Neural crest cell (in vitro differentiated cells): ENCODE measurements around the gene YAP1. TPM values are rescaled to one million over a fixed set of nuclear protein-coding genes. Genes with fewer than 3 reads are reported as not detected.
A peak's percentile ranks its signal among the peaks of the same experiment; 100 is the strongest.

Experiments
- DNase-seq: peaks from one replicate; pipeline ENCODE4 v3.0.0; 2021; ENCODE audit warnings: low read depth, mixed read lengths, low spot score
- H3K27ac Mint-ChIP-seq: one replicate; pipeline ENCODE4 v1.8.0; 2021; ENCODE audit warnings: mild to moderate bottlenecking, mixed read lengths; ENCODE audit not compliant: unreplicated experiment
- H3K27me3 Mint-ChIP-seq: 2 replicates; pipeline ENCODE4 v1.8.0; 2021; ENCODE audit warnings: low read depth, mild to moderate bottlenecking, mixed read lengths
- H3K36me3 Mint-ChIP-seq: 2 replicates; pipeline ENCODE4 v1.8.0; 2021; ENCODE audit warnings: low read depth, mild to moderate bottlenecking, mixed read lengths
- H3K4me1 Mint-ChIP-seq: 2 replicates; pipeline ENCODE4 v1.8.0; 2021; ENCODE audit warnings: mixed read lengths
- H3K4me3 Mint-ChIP-seq: one replicate; pipeline ENCODE4 v1.8.0; 2021; ENCODE audit warnings: mild to moderate bottlenecking, mixed read lengths
- H3K9me3 Mint-ChIP-seq: 2 replicates; pipeline ENCODE4 v1.8.0; 2021; ENCODE audit warnings: mixed read lengths
- total RNA-seq: library from RNA; stranded (reverse); gene quantifications from 2 replicates; pipeline ENCODE4 v1.2.1, GENCODE V29; 2021
- TF ChIP-seq, protein P1 (sequence below): fragments of 200-600 bp; sonication (generic); conservative IDR thresholded peaks from 2 replicates; pipeline ENCODE4 v1.5.0; 2021; ENCODE audit warnings: antibody characterized with exemption, mild to moderate bottlenecking

The YAP1 gene
- total RNA-seq, 1 donor from 2014 or later, result 142 TPM

DNA sequence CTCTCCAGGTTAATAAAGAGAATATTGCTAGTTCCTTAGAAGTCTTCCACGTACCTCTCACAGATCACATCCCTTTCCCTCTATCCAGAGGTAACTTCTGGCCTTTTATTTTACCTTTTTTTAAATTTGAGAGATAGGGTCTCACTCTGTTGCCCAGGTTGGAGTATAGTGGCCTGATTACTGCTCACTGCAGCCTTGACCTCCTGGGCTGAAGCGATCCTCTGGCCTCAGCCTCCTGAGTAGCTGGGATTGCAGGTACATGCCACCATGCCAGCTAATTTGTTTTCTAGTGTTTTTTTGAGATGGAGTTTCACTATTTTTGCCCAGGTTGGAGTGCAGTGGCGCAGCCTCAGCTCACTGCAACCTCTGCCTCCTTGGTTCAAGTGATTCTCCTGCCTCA is 24.4 kb downstream of the YAP1 start:
- Mint-ChIP-seq H3K9me3 (no peaks in the 10 kb centered on the region), H3K36me3 (peaks cover 19% of the 10 kb centered on the region), H3K27me3 (no peaks in the 10 kb centered on the region), H3K4me3 (no peak overlapping the region), H3K27ac (no peak overlapping the region), H3K4me1 (peaks cover 56% of the 10 kb centered on the region)
- TF ChIP-seq, protein P1, sequence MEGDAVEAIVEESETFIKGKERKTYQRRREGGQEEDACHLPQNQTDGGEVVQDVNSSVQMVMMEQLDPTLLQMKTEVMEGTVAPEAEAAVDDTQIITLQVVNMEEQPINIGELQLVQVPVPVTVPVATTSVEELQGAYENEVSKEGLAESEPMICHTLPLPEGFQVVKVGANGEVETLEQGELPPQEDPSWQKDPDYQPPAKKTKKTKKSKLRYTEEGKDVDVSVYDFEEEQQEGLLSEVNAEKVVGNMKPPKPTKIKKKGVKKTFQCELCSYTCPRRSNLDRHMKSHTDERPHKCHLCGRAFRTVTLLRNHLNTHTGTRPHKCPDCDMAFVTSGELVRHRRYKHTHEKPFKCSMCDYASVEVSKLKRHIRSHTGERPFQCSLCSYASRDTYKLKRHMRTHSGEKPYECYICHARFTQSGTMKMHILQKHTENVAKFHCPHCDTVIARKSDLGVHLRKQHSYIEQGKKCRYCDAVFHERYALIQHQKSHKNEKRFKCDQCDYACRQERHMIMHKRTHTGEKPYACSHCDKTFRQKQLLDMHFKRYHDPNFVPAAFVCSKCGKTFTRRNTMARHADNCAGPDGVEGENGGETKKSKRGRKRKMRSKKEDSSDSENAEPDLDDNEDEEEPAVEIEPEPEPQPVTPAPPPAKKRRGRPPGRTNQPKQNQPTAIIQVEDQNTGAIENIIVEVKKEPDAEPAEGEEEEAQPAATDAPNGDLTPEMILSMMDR, result no peak
- DNase-seq, result no peak

DNA sequence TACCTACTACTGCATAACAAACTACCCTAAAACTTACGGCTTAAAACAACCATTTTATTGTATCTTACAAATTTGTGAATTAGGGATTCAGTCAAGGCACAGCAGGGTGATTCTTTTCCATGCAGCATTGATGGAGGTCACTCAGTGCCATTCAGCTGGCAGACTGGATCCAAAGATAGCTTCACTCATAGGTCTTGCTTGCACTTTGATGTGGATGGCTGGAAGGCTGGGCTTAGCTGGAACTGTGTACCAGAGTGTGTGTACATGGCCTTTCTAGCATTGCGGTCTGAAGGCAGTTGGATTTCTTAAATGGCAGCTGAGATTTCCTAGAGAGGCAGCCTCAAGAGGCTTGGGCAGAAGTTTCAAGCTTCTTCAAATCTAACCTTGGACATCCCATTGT is 25.0 kb downstream of the YAP1 start:
- TF ChIP-seq, protein P1, result no peak
- H3K27me3 Mint-ChIP-seq, result no peaks in the 10 kb centered on the region
- peaks cover 50% of the 10 kb centered on the region for H3K4me1 Mint-ChIP-seq
- no peaks in the 10 kb centered on the region for H3K9me3 Mint-ChIP-seq
- no peak for DNase-seq
- no peak overlapping the region for H3K27ac Mint-ChIP-seq
- no peak overlapping the region for H3K4me3 Mint-ChIP-seq
- H3K36me3 Mint-ChIP-seq, result peaks cover 19% of the 10 kb centered on the region

DNA sequence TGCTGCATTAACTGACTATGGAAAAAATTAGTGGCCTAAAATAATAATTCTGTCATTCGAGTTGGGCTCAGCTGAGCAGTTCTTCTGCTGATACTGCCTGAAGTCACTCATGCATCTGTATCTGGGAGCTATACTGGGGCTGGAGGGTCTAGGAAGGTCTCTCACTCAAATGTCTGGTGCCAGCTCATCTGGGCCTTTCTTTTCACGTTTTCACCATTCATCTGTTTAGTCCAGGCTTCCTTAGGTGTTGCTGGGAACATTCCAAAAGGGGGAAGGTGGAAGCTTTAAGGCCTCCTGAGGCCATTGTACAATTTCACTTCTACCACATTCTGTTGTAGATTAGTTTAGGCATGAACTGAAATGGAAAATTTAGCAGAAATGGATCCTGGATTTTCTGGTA is 28.0 kb downstream of the YAP1 start:
- TF ChIP-seq, protein P1, result no peak
- no peak for DNase-seq
- H3K36me3 Mint-ChIP-seq, result peaks cover 13% of the 10 kb centered on the region
- H3K27ac Mint-ChIP-seq, result peak overlapping the region; percentile 58
- no peaks in the 10 kb centered on the region for H3K9me3 Mint-ChIP-seq
- no peaks in the 10 kb centered on the region for H3K27me3 Mint-ChIP-seq
- peak overlapping the region; percentile 1 for H3K4me3 Mint-ChIP-seq
- H3K4me1 Mint-ChIP-seq, result peaks cover 43% of the 10 kb centered on the region

DNA sequence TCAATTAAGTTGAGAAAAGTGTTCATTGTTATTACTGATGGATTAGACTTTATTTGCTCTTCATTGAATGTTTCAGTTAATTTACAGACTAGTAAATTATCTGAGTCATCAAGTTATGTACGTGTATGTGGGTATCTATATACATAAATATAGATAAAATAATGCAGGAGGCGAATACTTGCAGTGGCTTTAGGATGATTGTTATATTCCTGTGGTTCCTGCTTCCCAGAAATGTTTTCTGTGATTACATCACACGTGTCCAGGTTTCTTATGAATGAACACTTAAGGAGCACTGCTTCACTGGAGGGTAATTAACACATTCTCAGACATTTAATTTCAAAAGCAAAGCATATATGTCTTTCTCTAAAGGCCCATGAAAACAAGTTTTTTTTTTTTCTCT is 28.4 kb downstream of the YAP1 start:
- Mint-ChIP-seq H3K9me3 (no peaks in the 10 kb centered on the region), H3K4me3 (peak overlapping the region; percentile 5), H3K27me3 (no peaks in the 10 kb centered on the region), H3K36me3 (peaks cover 13% of the 10 kb centered on the region), H3K27ac (no peak overlapping the region), H3K4me1 (peaks cover 47% of the 10 kb centered on the region)
- TF ChIP-seq, protein P1, result no peak
- DNase-seq, result no peak

DNA sequence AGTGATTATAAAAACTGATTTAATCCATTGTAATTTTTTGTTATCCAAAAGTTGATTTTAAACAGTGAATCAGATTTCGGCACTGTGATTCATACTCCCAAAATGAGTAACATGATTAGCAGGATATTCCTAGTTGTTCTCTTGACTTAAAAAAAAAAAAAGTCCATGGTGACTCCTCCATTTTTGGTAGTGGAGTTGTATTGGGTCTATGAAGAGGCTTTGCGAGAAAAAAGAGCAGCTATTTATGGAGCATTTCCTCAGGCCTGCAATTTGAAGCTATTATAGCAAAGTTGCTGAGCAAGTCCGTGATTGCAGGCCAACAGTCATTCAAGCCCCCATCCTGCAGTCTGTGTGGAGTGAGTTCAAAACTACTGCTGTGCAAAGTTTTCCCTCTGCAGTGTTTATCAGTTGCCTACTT is 28.8 kb downstream of the YAP1 start:
- H3K27me3 Mint-ChIP-seq, result no peaks in the 10 kb centered on the region
- H3K4me1 Mint-ChIP-seq, result peaks cover 52% of the 10 kb centered on the region
- H3K9me3 Mint-ChIP-seq, result no peaks in the 10 kb centered on the region
- H3K27ac Mint-ChIP-seq, result no peak overlapping the region
- H3K4me3 Mint-ChIP-seq, result no peak overlapping the region
- TF ChIP-seq, protein P1, result no peak
- DNase-seq, result no peak
- H3K36me3 Mint-ChIP-seq, result peaks cover 13% of the 10 kb centered on the region

DNA sequence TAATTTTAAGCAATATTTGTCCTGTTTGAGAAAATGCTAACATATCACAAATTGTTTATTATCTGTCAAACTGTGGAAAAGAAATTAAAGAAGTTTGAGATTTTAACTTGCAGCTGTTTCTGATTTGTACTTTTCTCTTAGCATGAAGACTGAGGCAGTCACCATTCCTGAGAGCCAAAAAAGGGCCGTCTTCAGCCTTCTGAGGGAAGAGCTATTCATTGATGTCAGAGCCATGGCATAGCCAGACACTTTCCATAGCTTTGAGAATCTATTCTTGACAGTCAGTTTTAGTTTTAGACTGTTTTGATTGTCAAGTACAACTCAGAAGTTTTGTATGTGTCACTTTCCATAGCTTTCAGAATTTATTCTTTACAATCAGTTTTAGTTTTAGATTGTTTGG is 32.1 kb downstream of the YAP1 start:
- Mint-ChIP-seq H3K36me3 (peaks cover 6% of the 10 kb centered on the region), H3K4me1 (peaks cover 57% of the 10 kb centered on the region), H3K27ac (no peak overlapping the region), H3K9me3 (no peaks in the 10 kb centered on the region), H3K27me3 (no peaks in the 10 kb centered on the region), H3K4me3 (no peak overlapping the region)
- TF ChIP-seq, protein P1, result no peak
- DNase-seq, result no peak
